Measurements from ENCODE around the gene DHFR2.
"Not testable (repeated sequence)": the region's sequence is repeated elsewhere in the genome, so short reads cannot be mapped to it uniquely, and the experiment has no call there.

DHFR2 gene

GRCh38 chr3:94062513-94063404 is at the start of gene DHFR2, which contains the start of gene NSUN3:
DHFR2 (minus strand) TSS chr3:94062916; CDS start chr3:94061511, 1,405 bp downstream.
NSUN3 (plus strand) TSS chr3:94063061; CDS start chr3:94063127, 66 bp downstream.
- in situ Hi-C loops (cut with MboI; ENCODE audit: low sequenced_read_pairs) = no loop called here

- in situ Hi-C loops (cut with MboI; ENCODE audit: low sequenced_read_pairs) = loop anchor here (25.0 kb wide), 1 partner anchor 99 kb away; no protein-coding TSS in a partner anchor
These were observed 48.1 kb upstream of the DHFR2 start for GRCh38 chr3:94110854-94111253.

- in situ Hi-C loops (cut with MboI; ENCODE audit: low sequenced_read_pairs) = loop anchor here (25.0 kb wide), 1 partner anchor 98 kb away; no protein-coding TSS in a partner anchor
These were observed 47.5 kb upstream of the DHFR2 start for GRCh38 chr3:94110232-94110631.

GRCh38 chr3:94106268-94106667 is 43.6 kb upstream of the DHFR2 start:
- in situ Hi-C loops (cut with MboI; ENCODE audit: low sequenced_read_pairs) = loop anchor here (25.0 kb wide), 1 partner anchor 94 kb away; no protein-coding TSS in a partner anchor

- in situ Hi-C loops (cut with MboI; ENCODE audit: low sequenced_read_pairs) = loop anchor here (25.0 kb wide), 1 partner anchor 90 kb away; no protein-coding TSS in a partner anchor
These were observed 39.1 kb upstream of the DHFR2 start for GRCh38 chr3:94101860-94102259.

GRCh38 chr3:94099311-94099710 is 36.6 kb upstream of the DHFR2 start:
- in situ Hi-C loops (cut with MboI; ENCODE audit: low sequenced_read_pairs) = no loop called here

GRCh38 chr3:94098452-94098851 is 35.7 kb upstream of the DHFR2 start:
- in situ Hi-C loops (cut with MboI; ENCODE audit: low sequenced_read_pairs) = no loop called here

GRCh38 chr3:94095111-94095510 is 32.4 kb upstream of the DHFR2 start:
- in situ Hi-C loops (cut with MboI; ENCODE audit: low sequenced_read_pairs) = no loop called here

- in situ Hi-C loops (cut with MboI; ENCODE audit: low sequenced_read_pairs) = no loop called here
These were observed 30.4 kb upstream of the DHFR2 start for GRCh38 chr3:94093151-94093550.

GRCh38 chr3:94092086-94092485 is 29.4 kb upstream of the DHFR2 start:
- in situ Hi-C loops (cut with MboI; ENCODE audit: low sequenced_read_pairs) = no loop called here

GRCh38 chr3:94089126-94089525 is 26.4 kb upstream of the DHFR2 start:
- in situ Hi-C loops (cut with MboI; ENCODE audit: low sequenced_read_pairs) = no loop called here

GRCh38 chr3:94083261-94083660 is 20.5 kb upstream of the DHFR2 start:
- in situ Hi-C loops (cut with MboI; ENCODE audit: low sequenced_read_pairs) = no loop called here

GRCh38 chr3:94082391-94082937 is 19.7 kb upstream of the DHFR2 start:
- in situ Hi-C loops (cut with MboI; ENCODE audit: low sequenced_read_pairs) = no loop called here

GRCh38 chr3:94081884-94082283 is 19.2 kb upstream of the DHFR2 start:
- in situ Hi-C loops (cut with MboI; ENCODE audit: low sequenced_read_pairs) = no loop called here

GRCh38 chr3:94080552-94080951 is 17.8 kb upstream of the DHFR2 start:
- in situ Hi-C loops (cut with MboI; ENCODE audit: low sequenced_read_pairs) = not testable (repeated sequence)

GRCh38 chr3:94076055-94076454 is 13.3 kb upstream of the DHFR2 start:
- in situ Hi-C loops (cut with MboI; ENCODE audit: low sequenced_read_pairs) = no loop called here

- in situ Hi-C loops (cut with MboI; ENCODE audit: low sequenced_read_pairs) = no loop called here
These were observed 9.1 kb upstream of the DHFR2 start for GRCh38 chr3:94071713-94072284.

GRCh38 chr3:94070341-94070911 is 7.7 kb upstream of the DHFR2 start:
- in situ Hi-C loops (cut with MboI; ENCODE audit: low sequenced_read_pairs) = no loop called here

- in situ Hi-C loops (cut with MboI; ENCODE audit: low sequenced_read_pairs) = no loop called here
These were observed 6.6 kb upstream of the DHFR2 start for GRCh38 chr3:94069194-94069813.

- in situ Hi-C loops (cut with MboI; ENCODE audit: low sequenced_read_pairs) = no loop called here
These were observed 4.1 kb upstream of the DHFR2 start for GRCh38 chr3:94066506-94067500.
